ENCODE data around the gene SCD5. TPM values are rescaled to one million over a fixed set of nuclear protein-coding genes. Genes with fewer than 3 reads are reported as not detected.

The SCD5 gene
- total RNA-seq, 4 donors from 2014 or later, result 27.6 to 79.3 (median 55.3) TPM

- H3K4me3 ChIP-seq, result no peak overlapping the region
- no peaks in the 10 kb centered on the region for H3K36me3 ChIP-seq
- TF ChIP-seq EP300 (IDR thresholded peaks at IDR 0.05) (peak in 1 of 2 donors; percentile 46), CTCF (IDR thresholded peaks at IDR 0.05) (no peak)
- peak in 1 of 2 donors; percentile 16 for DNase-seq (ENCODE audit: low spot score in 2 of 2)
- no peaks in the 10 kb centered on the region for H3K9me3 ChIP-seq
- no peaks in the 10 kb centered on the region for H3K4me1 ChIP-seq
- H3K27ac ChIP-seq, result peak overlapping the region in 1 of 4 donors; percentile 57
- 80 to 82% methylated on average over 9 of the region's 9 CpGs for WGBS, 2 donors
- no peaks in the 10 kb centered on the region for H3K27me3 ChIP-seq
Measured at GRCh38 chr4:82601242-82602015, 197.2 kb downstream of the SCD5 start.

- TF ChIP-seq POLR2A (IDR thresholded peaks at IDR 0.05), result no peak
- TF ChIP-seq CTCF (IDR thresholded peaks at IDR 0.05), result no peak
- no peak for TF ChIP-seq EP300 (IDR thresholded peaks at IDR 0.05)
- H3K4me3 ChIP-seq, result no peak overlapping the region
- WGBS, 2 donors, result 70 to 76% methylated on average over 4 of the region's 4 CpGs
Measured at GRCh38 chr4:82599336-82599735, 199.3 kb downstream of the SCD5 start.

GRCh38 chr4:82594456-82594855 is 204.1 kb downstream of the SCD5 start:
- WGBS, 2 donors, result 37 to 53% methylated on average over 4 of the region's 4 CpGs
- Histone ChIP-seq H3K36me3 (no peaks in the 10 kb centered on the region), H3K27ac (no peak overlapping the region), H3K27me3 (no peaks in the 10 kb centered on the region), H3K4me3 (no peak overlapping the region), H3K9me3 (no peaks in the 10 kb centered on the region), H3K4me1 (no peaks in the 10 kb centered on the region)
- DNase-seq (ENCODE audit: low spot score in 2 of 2), result no peak
- TF ChIP-seq POLR2A (IDR thresholded peaks at IDR 0.05), result no peak

More at GRCh38 chr4:82599336-82599735, 199.3 kb downstream of the SCD5 start:
- no peaks in the 10 kb centered on the region for H3K27me3 ChIP-seq
- DNase-seq (ENCODE audit: low spot score in 2 of 2), result no peak
- no peaks in the 10 kb centered on the region for H3K36me3 ChIP-seq
- H3K4me1 ChIP-seq, result no peaks in the 10 kb centered on the region
- H3K27ac ChIP-seq, result no peak overlapping the region
- H3K9me3 ChIP-seq, result no peaks in the 10 kb centered on the region

GRCh38 chr4:82593411-82593810 is 205.2 kb downstream of the SCD5 start:
- Histone ChIP-seq H3K27ac (no peak overlapping the region), H3K4me1 (no peaks in the 10 kb centered on the region), H3K27me3 (no peaks in the 10 kb centered on the region), H3K9me3 (no peaks in the 10 kb centered on the region), H3K4me3 (no peak overlapping the region), H3K36me3 (no peaks in the 10 kb centered on the region)
- no peak for TF ChIP-seq EP300 (IDR thresholded peaks at IDR 0.05)
- TF ChIP-seq CTCF (IDR thresholded peaks at IDR 0.05), result no peak
- WGBS, 2 donors, result 68 to 72% methylated on average over 5 of the region's 5 CpGs
- DNase-seq (ENCODE audit: low spot score in 2 of 2), result no peak

GRCh38 chr4:82592639-82593038 is 206.0 kb downstream of the SCD5 start:
- no peak overlapping the region for H3K4me3 ChIP-seq
- no peaks in the 10 kb centered on the region for H3K36me3 ChIP-seq
- TF ChIP-seq POLR2A (IDR thresholded peaks at IDR 0.05), result no peak
- TF ChIP-seq EP300 (IDR thresholded peaks at IDR 0.05), result no peak
- TF ChIP-seq CTCF (IDR thresholded peaks at IDR 0.05), result no peak
- no peaks in the 10 kb centered on the region for H3K9me3 ChIP-seq
- no peak overlapping the region for H3K27ac ChIP-seq
- no peaks in the 10 kb centered on the region for H3K27me3 ChIP-seq
- H3K4me1 ChIP-seq, result no peaks in the 10 kb centered on the region
- 95 to 97% methylated on average over 3 of the region's 3 CpGs for WGBS, 2 donors
- no peak for DNase-seq (ENCODE audit: low spot score in 2 of 2)

All from tibial nerve (tissue), 4 donors.